Left forelimb (tissue), 1 donor: ENCODE measurements around the gene USP7.
"Not testable (repeated sequence)": the region's sequence is repeated elsewhere in the genome, so short reads cannot be mapped to it uniquely, and the experiment has no call there.

Experiments used
- DNase-seq: peaks from one replicate; pipeline ENCODE4 v3.0.0-alpha.2; 2018; ENCODE audit warnings: low spot score

The USP7 gene

DNA sequence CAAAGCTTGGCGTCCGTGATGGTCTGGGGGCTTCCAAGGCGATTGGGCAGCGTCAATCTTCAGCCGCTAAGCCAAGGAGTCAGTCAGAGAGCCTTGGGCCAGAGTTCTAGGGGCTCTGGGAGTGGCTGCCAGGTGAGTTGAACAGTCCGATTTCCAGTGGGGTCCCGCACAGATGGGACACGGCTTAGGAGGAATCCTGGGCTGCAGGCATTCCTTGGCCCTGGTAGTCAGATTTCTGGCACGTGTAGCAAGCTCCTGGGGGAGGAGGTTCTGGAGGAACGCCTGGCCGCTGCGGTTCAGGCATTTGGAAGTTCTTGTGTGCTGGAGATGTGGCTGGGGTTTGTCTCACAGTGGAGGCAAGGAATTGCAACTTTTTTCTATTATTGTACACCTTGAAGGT, 120.4 kb downstream of the USP7 start:
- DNase-seq = not testable (repeated sequence)
